Heart left ventricle (tissue), 16 donors: ENCODE data around the gene CELSR1. TPM values are rescaled to one million over a fixed set of nuclear protein-coding genes. Genes with fewer than 3 reads are reported as not detected.

Experiments used
- ATAC-seq, 4 donors: fragments of 200-7000 bp; cut with Tn5 transposase; one replicate each; pipeline ENCODE4 v1.9.1; 2020 to 2022; ENCODE audit warnings: moderate library complexity in 4 of 4, mild to moderate bottlenecking in 3 of 4, moderate number of reproducible peaks in 1 of 4
- DNase-seq, 5 donors: peaks; one replicate each; pipeline ENCODE4 v3.0.0-alpha.2; 2020
- H3K27ac ChIP-seq, 12 donors: fragments of 200-600 bp; sonication (generic) in 4 of 12; one replicate each; pipeline versions ENCODE4 v1.5.0 to v1.8.0; 2016 to 2022; ENCODE audit warnings: mild to moderate bottlenecking in 2 of 12
- H3K27me3 ChIP-seq, 9 donors: fragments of 200-600 bp; sonication (generic) in 2 of 9; one replicate each; pipeline versions ENCODE4 v1.5.1 to v1.8.0; 2016 to 2022; ENCODE audit warnings: mild to moderate bottlenecking in 3 of 9
- H3K36me3 ChIP-seq, 9 donors: fragments of 200-600 bp; sonication (generic) in 2 of 9; one replicate each; pipeline versions ENCODE4 v1.5.0 to v1.8.0; 2018 to 2022; ENCODE audit warnings: mild to moderate bottlenecking in 2 of 9
- H3K4me1 ChIP-seq, 12 donors: fragments of 200-600 bp; sonication (generic) in 4 of 12; one replicate each; pipeline versions ENCODE4 v1.5.0 to v1.8.0; 2016 to 2022; ENCODE audit warnings: mild to moderate bottlenecking in 3 of 12
- H3K4me3 ChIP-seq, 12 donors: fragments of 200-600 bp; sonication (generic) in 4 of 12; one replicate each; pipeline versions ENCODE4 v1.5.0 to v1.8.0; 2017 to 2022; ENCODE audit warnings: mild to moderate bottlenecking in 9 of 12, moderate library complexity in 4 of 12
- H3K9me3 ChIP-seq, 12 donors: fragments of 200-600 bp; sonication (generic) in 4 of 12; one replicate each; pipeline versions ENCODE4 v1.5.0 to v1.8.0; 2016 to 2022; ENCODE audit warnings: mild to moderate bottlenecking in 1 of 12
- POLR2A ChIP-seq, 2 donors: fragments of 450-650 bp; IDR thresholded peaks; one replicate each; pipeline ENCODE4 v1.6.1; 2017; ENCODE audit warnings: antibody characterized with exemption in 2 of 2, mild to moderate bottlenecking in 2 of 2, moderate library complexity in 2 of 2
- WGBS, 4 donors: extraction: QIAGEN DNeasy Blood & Tissue Kit in 2 of 4; methylation state at CpG; one replicate each; pipeline versions ENCODE4 v1.1.5 to v1.1.7; 2013 to 2018; 5-methylcytosine and 5-hydroxymethylcytosine counted together
- intact Hi-C, 10 donors: fragments of 100-400 bp; cut with DNase I; formaldehyde crosslinking; loops; one replicate each; pipeline versions ENCODE4 v1.11.1 to v1.14.2; 2022
- polyA plus RNA-seq, 2 donors: library from polyadenylated mRNA; stranded (reverse); fragments of 200-250 nt; gene quantifications; one replicate each; pipeline ENCODE4 v1.2.3, GENCODE V29; 2013
- total RNA-seq, 9 donors: library from RNA; depleted of rRNA in 2 of 9; stranded (reverse); fragments of >200 nt in 2 of 9; fragmentation: NEBNext Ultra II Directional in 3 of 9; extraction: Animal tissue kit (Norgen Biotek cat#: 25700) in 3 of 9; gene quantifications; one replicate each; pipeline versions ENCODE4 v1.1.0 to v1.2.4, GENCODE V29; 2016 to 2023
- TF ChIP-seq, protein P1 (sequence below), 12 donors: fragments of 200-600 bp; sonication (generic) in 4 of 12; IDR thresholded peaks; one replicate each; pipeline versions ENCODE4 v1.5.0 to v1.8.0; 2018 to 2022; ENCODE audit warnings: antibody characterized with exemption in 12 of 12, mild to moderate bottlenecking in 5 of 12
- donor health status: ischemic (EF 13 %, LVEDD 7.1; RV severe dilation, severe dysfunction).
- donor health status: healthy with polysubstance abuse.
- donor health status: DM: no; HTN: yes; CAD: no.
- donor health status: DM: no; HTN: no; CAD: no.
- donor health status: ischemic (EF 25% LVEDD 6.9; RV normal size, moderate dysfunction).
- donor health status: ischemic (EF 25% LVEDD 5.7; RV mildly dilated, moderate dysfunction).
- donor health status: healthy.
- donor health status: DM: yes; HTN: yes; CAD: no.
- donor health status: ischemic (EF 35%, LVEDD 5.7; RV mildly dilated, moderate dysfunction).
- donor health status: nonischemic (EF 11% LVEDD 7.7; RV severe dilation, severe dysfunction).
- donor health status: DM: yes; HTN: yes; CAD: no.
- donor health status: PGD.
- donor health status: ischemic (EF 29% LVEDD 5.4; RV normal size, mild dysfunction).
- donor health status: nonischemic (EF 23%, LVEDD 6.1; RV moderate dilation, normal function).

CELSR1 gene
- total and polyA plus RNA-seq, 11 donors = 5.9 to 15.8 (median 11.9) TPM

DNA sequence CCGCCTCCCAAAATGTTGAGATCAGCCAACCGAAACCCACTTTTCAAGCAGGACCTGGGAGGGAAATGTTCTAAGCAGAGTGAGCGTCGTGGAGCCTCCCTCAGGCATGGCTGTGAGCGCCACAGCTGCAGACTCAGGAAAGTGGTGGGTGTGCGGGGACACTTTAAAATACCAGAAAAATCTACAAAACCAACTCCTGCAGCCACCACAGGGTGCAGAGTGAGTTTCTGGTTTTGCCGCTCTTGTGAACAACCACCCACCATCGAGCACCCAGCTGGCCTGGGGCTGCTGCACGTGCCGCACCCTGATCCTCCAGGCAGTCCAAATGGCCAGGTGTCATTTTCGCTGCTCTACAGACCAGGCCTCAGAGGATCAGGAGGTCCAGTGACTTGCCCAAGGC is 46.9 kb downstream of the CELSR1 start:
- H3K4me1 ChIP-seq = peaks cover 0 to 7% (median 0%) of the 10 kb centered on the region in 12 donors
- H3K9me3 ChIP-seq = no peaks in the 10 kb centered on the region
- H3K36me3 ChIP-seq = no peaks in the 10 kb centered on the region
- no peak for TF ChIP-seq POLR2A (IDR thresholded peaks at IDR 0.05)
- TF ChIP-seq, protein P1, sequence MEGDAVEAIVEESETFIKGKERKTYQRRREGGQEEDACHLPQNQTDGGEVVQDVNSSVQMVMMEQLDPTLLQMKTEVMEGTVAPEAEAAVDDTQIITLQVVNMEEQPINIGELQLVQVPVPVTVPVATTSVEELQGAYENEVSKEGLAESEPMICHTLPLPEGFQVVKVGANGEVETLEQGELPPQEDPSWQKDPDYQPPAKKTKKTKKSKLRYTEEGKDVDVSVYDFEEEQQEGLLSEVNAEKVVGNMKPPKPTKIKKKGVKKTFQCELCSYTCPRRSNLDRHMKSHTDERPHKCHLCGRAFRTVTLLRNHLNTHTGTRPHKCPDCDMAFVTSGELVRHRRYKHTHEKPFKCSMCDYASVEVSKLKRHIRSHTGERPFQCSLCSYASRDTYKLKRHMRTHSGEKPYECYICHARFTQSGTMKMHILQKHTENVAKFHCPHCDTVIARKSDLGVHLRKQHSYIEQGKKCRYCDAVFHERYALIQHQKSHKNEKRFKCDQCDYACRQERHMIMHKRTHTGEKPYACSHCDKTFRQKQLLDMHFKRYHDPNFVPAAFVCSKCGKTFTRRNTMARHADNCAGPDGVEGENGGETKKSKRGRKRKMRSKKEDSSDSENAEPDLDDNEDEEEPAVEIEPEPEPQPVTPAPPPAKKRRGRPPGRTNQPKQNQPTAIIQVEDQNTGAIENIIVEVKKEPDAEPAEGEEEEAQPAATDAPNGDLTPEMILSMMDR (IDR thresholded peaks at IDR 0.05) = no peak
- DNase-seq = no peak
- ATAC-seq = no peak
- no peak overlapping the region for H3K4me3 ChIP-seq
- WGBS, 4 donors = 80 to 87% (median 85%) methylated on average over 11 of the region's 11 CpGs
- no peak overlapping the region for H3K27ac ChIP-seq
- intact Hi-C loops = no loop called here
- H3K27me3 ChIP-seq = no peaks in the 10 kb centered on the region

DNA sequence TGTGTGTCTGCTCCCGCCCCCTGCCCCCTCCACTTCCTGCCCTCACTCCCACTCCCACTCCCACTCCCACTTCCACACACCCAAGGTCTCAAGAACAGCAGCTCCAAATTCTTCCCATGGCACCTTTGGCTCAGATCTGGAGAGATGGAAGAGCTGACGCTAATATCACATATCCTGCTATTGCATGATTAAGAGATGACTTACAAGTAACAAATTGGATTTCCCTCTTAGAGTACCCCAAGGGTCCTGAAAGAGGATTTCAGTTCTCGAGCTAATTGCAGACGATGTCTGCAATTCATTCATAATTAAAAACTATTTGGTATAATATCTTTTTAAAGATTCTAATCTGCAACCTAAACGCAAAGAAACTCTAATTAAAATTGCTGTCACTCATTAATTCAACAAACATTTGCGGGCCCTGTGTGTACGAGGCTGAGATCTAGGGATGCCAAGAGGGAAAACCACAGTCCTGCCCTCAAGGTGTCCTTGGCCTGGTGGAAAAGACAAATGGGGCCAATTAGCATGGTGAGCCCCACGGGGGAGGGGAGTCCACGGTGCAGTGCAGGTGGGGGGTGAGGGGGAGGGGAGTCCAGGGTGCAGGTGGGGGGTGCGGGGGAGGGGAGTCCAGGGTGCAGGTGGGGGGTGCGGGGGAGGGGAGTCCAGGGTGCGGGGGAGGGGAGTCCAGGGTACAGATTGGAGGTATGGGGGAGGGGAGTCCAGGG is 50.3 kb downstream of the CELSR1 start:
- TF ChIP-seq, protein P1 (IDR thresholded peaks at IDR 0.05) = no peak
- TF ChIP-seq POLR2A (IDR thresholded peaks at IDR 0.05) = no peak
- intact Hi-C loops = no loop called here
- peaks cover 0 to 14% (median 0%) of the 10 kb centered on the region in 12 donors for H3K4me1 ChIP-seq
- no peak overlapping the region for H3K27ac ChIP-seq
- DNase-seq = no peak
- 61 to 73% (median 68%) methylated on average over 10 to 12 of the region's 12 CpGs for WGBS, 4 donors
- H3K36me3 ChIP-seq = no peaks in the 10 kb centered on the region
- H3K4me3 ChIP-seq = no peak overlapping the region
- H3K9me3 ChIP-seq = peaks cover 0 to 4% (median 0%) of the 10 kb centered on the region in 12 donors
- no peak for ATAC-seq
- no peaks in the 10 kb centered on the region for H3K27me3 ChIP-seq

DNA sequence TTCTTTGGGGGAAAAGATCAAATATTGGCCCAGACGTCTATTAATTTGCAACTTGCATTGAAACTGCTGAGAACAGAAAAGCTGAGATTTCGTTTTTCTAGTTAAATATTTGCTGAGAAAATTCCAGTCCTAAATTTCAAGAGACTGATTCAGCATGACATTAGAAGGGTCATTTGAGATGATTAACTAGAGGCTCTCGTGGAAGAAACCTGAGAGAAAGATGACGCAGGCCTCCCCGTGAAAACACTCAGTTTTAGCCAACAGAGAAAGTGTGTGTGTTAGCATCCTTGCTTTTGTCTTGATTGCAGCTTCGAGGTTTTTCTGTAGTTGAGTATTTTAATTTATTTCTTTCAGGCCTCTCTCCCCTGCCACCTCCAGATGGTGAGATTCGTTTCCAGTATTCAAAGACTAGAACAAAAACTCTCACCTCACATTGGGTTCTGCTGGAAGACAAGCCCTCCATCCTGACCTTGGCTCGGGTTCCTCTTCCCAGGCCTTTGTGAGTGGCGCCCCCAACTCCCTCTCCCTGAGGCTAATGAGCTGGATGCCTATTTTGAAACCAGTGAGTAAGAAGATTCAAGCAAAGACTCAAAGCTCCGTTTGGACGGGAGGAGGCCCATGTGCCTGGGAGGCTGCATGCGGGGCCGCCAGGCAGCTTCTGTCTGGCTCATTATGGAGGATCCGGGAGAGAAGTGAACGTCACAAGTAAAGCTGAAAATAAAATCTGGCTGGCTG is 52.4 kb downstream of the CELSR1 start:
- intact Hi-C loops = no loop called here
- peak in 1 of 4 donors; percentile 28 for ATAC-seq

More for the DNA sequence above, 52.4 kb downstream of the CELSR1 start:
- TF ChIP-seq, protein P1 (IDR thresholded peaks at IDR 0.05) = no peak
- TF ChIP-seq POLR2A (IDR thresholded peaks at IDR 0.05) = no peak
- H3K9me3 ChIP-seq = peaks cover 0 to 4% (median 0%) of the 10 kb centered on the region in 12 donors
- H3K4me1 ChIP-seq = peaks cover 0 to 14% (median 0%) of the 10 kb centered on the region in 12 donors
- WGBS, 4 donors = 68 to 72% (median 71%) methylated on average over 15 of the region's 15 CpGs
- no peaks in the 10 kb centered on the region for H3K27me3 ChIP-seq
- no peaks in the 10 kb centered on the region for H3K36me3 ChIP-seq
- DNase-seq = no peak
- no peak overlapping the region for H3K27ac ChIP-seq
- H3K4me3 ChIP-seq = no peak overlapping the region
